CD4-positive, alpha-beta memory T cell (primary cell): Measurements from ENCODE around the gene C1QTNF9B. TPM values are rescaled to one million over a fixed set of nuclear protein-coding genes. Genes with fewer than 3 reads are reported as not detected.

Experiments
- CTCF ChIA-PET: fragments of 350-600 bp; sonication (Branson Sonifier 250); formaldehyde crosslinking; loops from one replicate; lab custom pipeline; 2021; ENCODE audit warnings: inconsistent platforms; ENCODE audit not compliant: partially characterized antibody; lab: Charles Lee
- POLR2A ChIA-PET: fragments of 350-600 bp; sonication (Branson Sonifier 250); formaldehyde crosslinking; loops from one replicate; lab custom pipeline; 2021; ENCODE audit not compliant: partially characterized antibody; lab: Charles Lee
- DNase-seq, 5 donors: peaks; one replicate each; pipeline versions ENCODE4 v3.0.0 to v3.0.0-alpha.2; 2020 to 2022; ENCODE audit warnings: mixed read lengths in 1 of 5
- H3K27ac ChIP-seq: one replicate; pipeline ENCODE4 v1.7.0; 2013; ENCODE audit warnings: low read depth, low read length
- H3K27me3 ChIP-seq: 2 replicates; pipeline ENCODE4 v1.7.0; 2013; ENCODE audit warnings: mild to moderate bottlenecking, low read length, moderate library complexity; ENCODE audit not compliant: insufficient read depth
- H3K36me3 ChIP-seq: 2 replicates; pipeline ENCODE4 v1.7.0; 2013; ENCODE audit warnings: mild to moderate bottlenecking, low read length, moderate library complexity; ENCODE audit not compliant: insufficient read depth
- H3K4me1 ChIP-seq: 2 replicates; pipeline ENCODE4 v1.7.0; 2013; ENCODE audit warnings: mild to moderate bottlenecking, low read length, moderate library complexity; ENCODE audit not compliant: insufficient read depth
- H3K4me3 ChIP-seq, 2 donors: one replicate each; pipeline ENCODE4 v1.7.0; 2013; ENCODE audit warnings: low read length in 2 of 2, mild to moderate bottlenecking in 1 of 2
- H3K9me3 ChIP-seq, 2 donors: one replicate each; pipeline ENCODE4 v1.7.0; 2013; ENCODE audit warnings: low read length in 2 of 2, control low read depth in 1 of 2; ENCODE audit not compliant: control insufficient read depth in 1 of 2
- H3K27ac Mint-ChIP-seq, 7 donors: one replicate each; pipeline ENCODE4 v1.8.0; 2020 to 2021; ENCODE audit warnings: mixed read lengths in 7 of 7, mild to moderate bottlenecking in 6 of 7, inconsistent platforms in 3 of 7, moderate library complexity in 3 of 7
- H3K27me3 Mint-ChIP-seq, 2 donors: one replicate each; pipeline ENCODE4 v1.8.0; 2020 to 2021; ENCODE audit warnings: mixed read lengths in 2 of 2
- H3K36me3 Mint-ChIP-seq, 2 donors: one replicate each; pipeline ENCODE4 v1.8.0; 2020 to 2021; ENCODE audit warnings: mixed read lengths in 2 of 2, inconsistent platforms in 1 of 2, mild to moderate bottlenecking in 1 of 2
- H3K4me1 Mint-ChIP-seq, 4 donors: one replicate each; pipeline ENCODE4 v1.8.0; 2020 to 2021; ENCODE audit warnings: mixed read lengths in 4 of 4, mild to moderate bottlenecking in 1 of 4
- H3K4me3 Mint-ChIP-seq, 8 donors: one replicate each; pipeline ENCODE4 v1.8.0; 2020 to 2021; ENCODE audit warnings: mixed read lengths in 8 of 8, mild to moderate bottlenecking in 7 of 8, moderate library complexity in 6 of 8, inconsistent platforms in 3 of 8
- H3K9me3 Mint-ChIP-seq, 8 donors: one replicate each; pipeline ENCODE4 v1.8.0; 2020 to 2021; ENCODE audit warnings: mixed read lengths in 8 of 8, mild to moderate bottlenecking in 5 of 8, inconsistent platforms in 3 of 8, moderate library complexity in 1 of 8
- intact Hi-C: fragments of 100-400 bp; cut with micrococcal nuclease; formaldehyde crosslinking; loops from one replicate; pipeline ENCODE4 v1.15.1; 2023
- polyA plus RNA-seq, 2 donors: library from polyadenylated mRNA; unstranded; fragments of 300-500 nt; fragmentation: Illumina TruSeq; gene quantifications; one replicate each; pipeline ENCODE4 v1.2.3, GENCODE V29; 2021
- total RNA-seq, 2 experiments: library from RNA; stranded (reverse); gene quantifications; one replicate each; pipeline ENCODE4 v1.2.3, GENCODE V29; 2021

Gene C1QTNF9B
- total and polyA plus RNA-seq, 4 experiments from 2014 or later: 0.23 TPM; not detected in 3

- Histone ChIP-seq H3K27ac (no peak overlapping the region), H3K4me3 (no peak overlapping the region), H3K4me1 (no peaks in the 10 kb centered on the region), H3K27me3 (no peaks in the 10 kb centered on the region), H3K36me3 (no peaks in the 10 kb centered on the region), H3K9me3 (no peaks in the 10 kb centered on the region)
- Mint-ChIP-seq H3K27me3 (no peaks in the 10 kb centered on the region), H3K27ac (no peak overlapping the region), H3K36me3 (peaks cover 7 to 14% of the 10 kb centered on the region in 2 donors), H3K4me3 (no peak overlapping the region), H3K4me1 (peaks cover 0 to 3% (median 0%) of the 10 kb centered on the region in 4 donors), H3K9me3 (no peaks in the 10 kb centered on the region)
- ChIA-PET POLR2A (no interaction called here), CTCF (interaction anchor here (0.8 to 1.3 kb wide), 3 partner anchors 30 to 404 kb away, joined by 3 to 5 read pairs (median 4); no protein-coding TSS in a partner anchor)
- DNase-seq: peak in 1 of 5 donors; percentile 23
- intact Hi-C loops: loop anchor here (1.0 to 5.0 kb wide), 5 partner anchors 127 to 463 kb away; no protein-coding TSS in a partner anchor
Measured at GRCh38 chr13:23870356-23871140, 26.8 kb downstream of the C1QTNF9B start.

- no peaks in the 10 kb centered on the region for H3K9me3 ChIP-seq
- no peaks in the 10 kb centered on the region for H3K27me3 ChIP-seq
- Mint-ChIP-seq H3K27ac (no peak overlapping the region), H3K36me3 (peaks cover 6 to 16% of the 10 kb centered on the region in 2 donors), H3K4me3 (no peak overlapping the region), H3K9me3 (no peaks in the 10 kb centered on the region), H3K4me1 (peaks cover 0 to 3% (median under 1%) of the 10 kb centered on the region in 4 donors), H3K27me3 (no peaks in the 10 kb centered on the region)
- ChIA-PET CTCF (interaction anchor here (0.8 to 1.7 kb wide), 4 partner anchors 290 to 435 kb away, joined by 3 to 5 read pairs (median 5); no protein-coding TSS in a partner anchor), POLR2A (no interaction called here)
- H3K27ac ChIP-seq: no peak overlapping the region
- H3K4me3 ChIP-seq: no peak overlapping the region
- no peaks in the 10 kb centered on the region for H3K36me3 ChIP-seq
- H3K4me1 ChIP-seq: no peaks in the 10 kb centered on the region
- no peak for DNase-seq
- intact Hi-C loops: no loop called here
Measured at GRCh38 chr13:23868521-23868920, 28.8 kb downstream of the C1QTNF9B start.

- intact Hi-C loops: no loop called here
- Histone ChIP-seq H3K9me3 (no peaks in the 10 kb centered on the region), H3K27me3 (no peaks in the 10 kb centered on the region), H3K4me3 (no peak overlapping the region), H3K36me3 (no peaks in the 10 kb centered on the region), H3K4me1 (no peaks in the 10 kb centered on the region), H3K27ac (no peak overlapping the region)
- Mint-ChIP-seq H3K9me3 (no peaks in the 10 kb centered on the region), H3K4me1 (peaks cover 0 to 3% (median under 1%) of the 10 kb centered on the region in 4 donors), H3K36me3 (peaks cover 0 to 14% of the 10 kb centered on the region in 2 donors), H3K27me3 (no peaks in the 10 kb centered on the region), H3K27ac (no peak overlapping the region), H3K4me3 (no peak overlapping the region)
- DNase-seq: no peak
- POLR2A ChIA-PET: no interaction called here
- CTCF ChIA-PET: no interaction called here
Measured at GRCh38 chr13:23867027-23867491, 30.2 kb downstream of the C1QTNF9B start.

GRCh38 chr13:23866420-23867026 lies 30.8 kb downstream of the C1QTNF9B start:
- ChIA-PET POLR2A (no interaction called here), CTCF (no interaction called here)
- Mint-ChIP-seq H3K27ac (no peak overlapping the region), H3K27me3 (no peaks in the 10 kb centered on the region), H3K9me3 (no peaks in the 10 kb centered on the region), H3K4me1 (peaks cover 0 to 3% (median under 1%) of the 10 kb centered on the region in 4 donors), H3K4me3 (no peak overlapping the region), H3K36me3 (peaks cover 5 to 18% of the 10 kb centered on the region in 2 donors)
- DNase-seq: no peak
- intact Hi-C loops: no loop called here
- H3K27ac ChIP-seq: no peak overlapping the region
- H3K9me3 ChIP-seq: no peaks in the 10 kb centered on the region
- no peaks in the 10 kb centered on the region for H3K27me3 ChIP-seq
- no peaks in the 10 kb centered on the region for H3K4me1 ChIP-seq
- H3K4me3 ChIP-seq: no peak overlapping the region
- H3K36me3 ChIP-seq: no peaks in the 10 kb centered on the region

GRCh38 chr13:23865906-23866305 lies 31.4 kb downstream of the C1QTNF9B start:
- Mint-ChIP-seq H3K36me3 (peaks cover 8 to 22% of the 10 kb centered on the region in 2 donors), H3K27me3 (no peaks in the 10 kb centered on the region), H3K4me3 (no peak overlapping the region), H3K4me1 (peaks cover 0 to 3% (median under 1%) of the 10 kb centered on the region in 4 donors), H3K27ac (peak overlapping the region in 1 of 7 donors; percentile 18), H3K9me3 (no peaks in the 10 kb centered on the region)
- DNase-seq: no peak
- Histone ChIP-seq H3K4me3 (no peak overlapping the region), H3K27me3 (no peaks in the 10 kb centered on the region), H3K36me3 (no peaks in the 10 kb centered on the region), H3K9me3 (no peaks in the 10 kb centered on the region), H3K4me1 (no peaks in the 10 kb centered on the region), H3K27ac (no peak overlapping the region)
- intact Hi-C loops: no loop called here
- CTCF ChIA-PET: no interaction called here
- POLR2A ChIA-PET: no interaction called here

GRCh38 chr13:23865026-23865425 lies 32.3 kb downstream of the C1QTNF9B start:
- H3K36me3 ChIP-seq: no peaks in the 10 kb centered on the region
- no peak overlapping the region for H3K27ac ChIP-seq
- ChIA-PET CTCF (no interaction called here), POLR2A (no interaction called here)
- H3K27ac Mint-ChIP-seq: no peak overlapping the region
- intact Hi-C loops: no loop called here
- H3K4me3 Mint-ChIP-seq: no peak overlapping the region
- H3K4me1 Mint-ChIP-seq: peaks cover 0 to 3% (median under 1%) of the 10 kb centered on the region in 4 donors
- no peaks in the 10 kb centered on the region for H3K9me3 ChIP-seq
- H3K36me3 Mint-ChIP-seq: peaks cover 17 to 28% of the 10 kb centered on the region in 2 donors
- H3K9me3 Mint-ChIP-seq: no peaks in the 10 kb centered on the region
- no peaks in the 10 kb centered on the region for H3K27me3 Mint-ChIP-seq
- H3K4me3 ChIP-seq: no peak overlapping the region
- no peaks in the 10 kb centered on the region for H3K27me3 ChIP-seq
- no peak for DNase-seq
- H3K4me1 ChIP-seq: no peaks in the 10 kb centered on the region

GRCh38 chr13:23861310-23861709 lies 36.0 kb downstream of the C1QTNF9B start:
- H3K4me1 Mint-ChIP-seq: peaks cover 0 to 3% (median under 1%) of the 10 kb centered on the region in 4 donors
- peaks cover 24 to 29% of the 10 kb centered on the region in 2 donors for H3K36me3 Mint-ChIP-seq
- Histone ChIP-seq H3K36me3 (no peaks in the 10 kb centered on the region), H3K4me3 (no peak overlapping the region), H3K27ac (no peak overlapping the region), H3K4me1 (no peaks in the 10 kb centered on the region), H3K27me3 (no peaks in the 10 kb centered on the region), H3K9me3 (no peaks in the 10 kb centered on the region)
- intact Hi-C loops: no loop called here
- CTCF ChIA-PET: no interaction called here
- H3K27me3 Mint-ChIP-seq: no peaks in the 10 kb centered on the region
- H3K9me3 Mint-ChIP-seq: no peaks in the 10 kb centered on the region
- no peak overlapping the region for H3K27ac Mint-ChIP-seq
- no peak overlapping the region for H3K4me3 Mint-ChIP-seq
- POLR2A ChIA-PET: no interaction called here
- DNase-seq: no peak
